HL-60/S4 (cell line): ENCODE results near the gene VAMP8.
"Not testable (repeated sequence)": the region's sequence is repeated elsewhere in the genome, so short reads cannot be mapped to it uniquely, and the experiment has no call there.

Experiments
- in situ Hi-C: fragments of 300-500 bp; cut with MboI; formaldehyde crosslinking; loops from 2 replicates; pipeline ENCODE4 v1.14.3; 2022; ENCODE audit warnings: low sequenced_read_pairs

The VAMP8 gene

GRCh38 chr2:85547089-85547858, 30.1 kb upstream of the VAMP8 start:
- in situ Hi-C loops = no loop called here

GRCh38 chr2:85547859-85548607, 29.4 kb upstream of the VAMP8 start:
- in situ Hi-C loops = no loop called here

- in situ Hi-C loops = no loop called here
Measured at GRCh38 chr2:85548608-85548900, 28.8 kb upstream of the VAMP8 start.

- in situ Hi-C loops = no loop called here
Measured at GRCh38 chr2:85549095-85549494, 28.3 kb upstream of the VAMP8 start.

GRCh38 chr2:85549826-85550225, 27.6 kb upstream of the VAMP8 start:
- in situ Hi-C loops = loop anchor here (5.0 kb wide), 1 partner anchor 133 kb away; the partner anchor contains the start of gene SH2D6

- in situ Hi-C loops = loop anchor here (5.0 kb wide), 1 partner anchor 133 kb away; the partner anchor contains the start of gene SH2D6
Measured at GRCh38 chr2:85550486-85550885, 26.9 kb upstream of the VAMP8 start.

GRCh38 chr2:85551698-85552678, 25.4 kb upstream of the VAMP8 start:
- in situ Hi-C loops = loop anchor here (5.0 kb wide), 1 partner anchor 135 kb away; the partner anchor contains the start of gene SH2D6

- in situ Hi-C loops = loop anchor here (5.0 kb wide), 1 partner anchor 136 kb away; the partner anchor contains the start of gene SH2D6
Measured at GRCh38 chr2:85553184-85553583, 24.2 kb upstream of the VAMP8 start.

GRCh38 chr2:85554980-85555612, 22.3 kb upstream of the VAMP8 start:
- in situ Hi-C loops = loop anchor here (5.0 kb wide), 1 partner anchor 138 kb away; the partner anchor contains the start of gene SH2D6

- in situ Hi-C loops = no loop called here
Measured at GRCh38 chr2:85557130-85557529, 20.3 kb upstream of the VAMP8 start.

GRCh38 chr2:85558160-85558559, 19.2 kb upstream of the VAMP8 start:
- in situ Hi-C loops = no loop called here

GRCh38 chr2:85560403-85560726, 17.0 kb upstream of the VAMP8 start:
- in situ Hi-C loops = not testable (repeated sequence)

GRCh38 chr2:85560812-85561279, 16.5 kb upstream of the VAMP8 start:
- in situ Hi-C loops = no loop called here

- in situ Hi-C loops = no loop called here
Measured at GRCh38 chr2:85561280-85562212, 15.8 kb upstream of the VAMP8 start, which contains the start of gene GGCX. GGCX (minus strand) TSS chr2:85561493; CDS start chr2:85561428, 65 bp downstream.

GRCh38 chr2:85564144-85564563, 13.2 kb upstream of the VAMP8 start:
- in situ Hi-C loops = no loop called here

GRCh38 chr2:85566265-85566664, 11.1 kb upstream of the VAMP8 start:
- in situ Hi-C loops = no loop called here

GRCh38 chr2:85575739-85576138, 1.6 kb upstream of the VAMP8 start:
- in situ Hi-C loops = no loop called here

- in situ Hi-C loops = no loop called here
Measured at GRCh38 chr2:85577063-85577385, 362 bp upstream of the VAMP8 start.
